NCI-H2196 (cell line): ENCODE results near the gene PALM3.

Experiments used
- DNase-seq: peaks from one replicate; lab custom pipeline; 2025; ENCODE audit not compliant: unreplicated experiment; lab: John Stamatoyannopoulos, UW

Gene PALM3

GRCh38 chr19:14089662-14090508 is 28.0 kb upstream of the PALM3 start:
- DNase-seq: peak; percentile 48

- no peak for DNase-seq
Measured at GRCh38 chr19:14089412-14089661, 27.5 kb upstream of the PALM3 start.

- DNase-seq: no peak
Measured at GRCh38 chr19:14088634-14089411, 26.9 kb upstream of the PALM3 start.

- DNase-seq: no peak
Measured at GRCh38 chr19:14086098-14086497, 24.2 kb upstream of the PALM3 start.

GRCh38 chr19:14085309-14085995 is 23.6 kb upstream of the PALM3 start, which contains the start of gene C19orf67:
Gene C19orf67 (minus strand): TSS chr19:14085783. CDS start chr19:14085627, 156 bp downstream.
- no peak for DNase-seq

GRCh38 chr19:14082675-14082960 is 20.7 kb upstream of the PALM3 start:
- DNase-seq: no peak

GRCh38 chr19:14081797-14082674 is 20.2 kb upstream of the PALM3 start:
- DNase-seq: no peak

- peak; percentile 99 for DNase-seq
Measured at GRCh38 chr19:14080887-14081796, 19.3 kb upstream of the PALM3 start.

- no peak for DNase-seq
Measured at GRCh38 chr19:14078411-14078810, 16.5 kb upstream of the PALM3 start.

GRCh38 chr19:14073925-14074838 is 12.3 kb upstream of the PALM3 start:
- DNase-seq: no peak

- DNase-seq: peak; percentile 84
Measured at GRCh38 chr19:14073261-14073924, 11.5 kb upstream of the PALM3 start.

- peak; percentile 93 for DNase-seq
Measured at GRCh38 chr19:14072535-14073260, 10.8 kb upstream of the PALM3 start, which contains the start of gene MISP3. Gene MISP3 (plus strand): TSS chr19:14072786. CDS start chr19:14073310, 524 bp downstream.

- no peak for DNase-seq
Measured at GRCh38 chr19:14070268-14071050, 8.6 kb upstream of the PALM3 start.

GRCh38 chr19:14066134-14066533 is 4.3 kb upstream of the PALM3 start:
- no peak for DNase-seq

- no peak for DNase-seq
Measured at GRCh38 chr19:14063105-14063504, 1.2 kb upstream of the PALM3 start.

- no peak for DNase-seq
Measured at GRCh38 chr19:14062558-14062855, 631 bp upstream of the PALM3 start.
